ENCODE measurements around the gene FER1L5. TPM values are rescaled to one million over a fixed set of nuclear protein-coding genes. Genes with fewer than 3 reads are reported as not detected.

The FER1L5 gene
- total and polyA plus RNA-seq, 9 of the 15 experiments (the other 6 are each of a cell fraction or from before 2014, with no cell fraction given), result 0.01 TPM; not detected in 6

- H3K27me3 ChIP-seq (ENCODE audit: control insufficient read depth in 2 of 2, insufficient read depth in 2 of 2, low read length in 2 of 2), result no peaks in the 10 kb centered on the region; a peak in 1 of 5 replicates
- no peak for DNase-seq (ENCODE audit: extremely low read depth in 1 of 4, low spot score in 3 of 4)
- no peaks in the 10 kb centered on the region for H4K20me1 ChIP-seq (replicated peaks; ENCODE audit: control insufficient read depth, insufficient read depth, low read length)
- no peak overlapping the region for H2AFZ ChIP-seq (ENCODE audit: low read depth, low read length)
- POLR2A ChIA-PET, result interaction anchor here (0.7 to 0.8 kb wide), 2 partner anchors 11 to 301 kb away, joined by 3 read pairs; no protein-coding TSS in a partner anchor
- CTCF ChIA-PET (ENCODE audit: low intra/inter-chr PET ratio), result no interaction called here
- FAIRE-seq, result no peak
- 68% methylated on average over 3 of the region's 3 CpGs for WGBS (ENCODE audit: insufficient coverage, low coverage, missing lambda C conversion rate)
- no peak overlapping the region for H3K9ac ChIP-seq (ENCODE audit: insufficient read depth in 1 of 2, low read depth in 2 of 2, low read length in 2 of 2)
- no peak overlapping the region for H3K27ac ChIP-seq (ENCODE audit: extremely low read depth, low read depth, low read length)
- H3K9me1 ChIP-seq (ENCODE audit: control insufficient read depth, insufficient read depth, low read length), result no peaks in the 10 kb centered on the region
- no peak overlapping the region for H3K4me2 ChIP-seq (ENCODE audit: insufficient read depth, low read length)
- peaks cover 14% of the 10 kb centered on the region; the same call in 2 of the 3 replicates for H3K79me2 ChIP-seq (ENCODE audit: control insufficient read depth, insufficient read depth, low read length)
- ATAC-seq, result peak; percentile 70
- H3K36me3 ChIP-seq (ENCODE audit: control insufficient read depth, insufficient read depth, low read length), result peaks cover 67% of the 10 kb centered on the region; the same call in 2 of the 3 replicates
- TF ChIP-seq ZNF121 (CRISPR knock-in tag; conservative IDR thresholded peaks at IDR 0.05), result no peak
- no peak for TF ChIP-seq ZBTB9 (CRISPR knock-in tag; IDR thresholded peaks at IDR 0.05)
- peak; percentile 37 for TF ChIP-seq WHSC1 (IDR thresholded peaks at IDR 0.05; ENCODE audit: low read length)
- peak; percentile 43 for TF ChIP-seq SUPT5H (IDR thresholded peaks at IDR 0.05)
- 0 out of 2 replicates have a peak, but pooled peaks have one; percentile 49 for TF ChIP-seq HDGF (IDR thresholded peaks at IDR 0.05)
- in situ Hi-C loops (cut with MboI), result no loop called here
- peaks cover 0 to 4% of the 10 kb centered on the region in 2 experiments; a peak in 3 of 5 replicates for H3K4me1 ChIP-seq (replicated peaks in 1 of 2; ENCODE audit: control insufficient read depth in 2 of 2, insufficient read depth in 2 of 2, low read length in 2 of 2)
- BruUV-seq (replicated peaks), result no TSS peak
- H3K4me3 ChIP-seq, result no peak overlapping the region
- H3K9me3 ChIP-seq (replicated peaks; ENCODE audit: control insufficient read depth, insufficient read depth, low read depth, low read length), result no peaks in the 10 kb centered on the region
- intact Hi-C loops (cut with micrococcal nuclease), result no loop called here
Measured at GRCh38 chr2:96622544-96622943, 20.0 kb upstream of the FER1L5 start.

GRCh38 chr2:96623116-96623515 lies 19.4 kb upstream of the FER1L5 start:
- H3K27me3 ChIP-seq (ENCODE audit: control insufficient read depth in 2 of 2, insufficient read depth in 2 of 2, low read length in 2 of 2), result no peaks in the 10 kb centered on the region; a peak in 1 of 5 replicates
- BruUV-seq (replicated peaks), result no TSS peak
- H3K36me3 ChIP-seq (ENCODE audit: control insufficient read depth, insufficient read depth, low read length), result peaks cover 68% of the 10 kb centered on the region; the same call in 2 of the 3 replicates
- no peak overlapping the region for H3K9ac ChIP-seq (ENCODE audit: insufficient read depth in 1 of 2, low read depth in 2 of 2, low read length in 2 of 2)
- H3K27ac ChIP-seq (ENCODE audit: extremely low read depth, low read depth, low read length), result no peak overlapping the region
- 100% methylated on average over 3 of the region's 3 CpGs for WGBS (ENCODE audit: insufficient coverage, low coverage, missing lambda C conversion rate)
- H3K4me1 ChIP-seq (replicated peaks in 1 of 2; ENCODE audit: control insufficient read depth in 2 of 2, insufficient read depth in 2 of 2, low read length in 2 of 2), result peaks cover 0 to 4% of the 10 kb centered on the region in 2 experiments; a peak in 3 of 5 replicates
- H3K9me1 ChIP-seq (ENCODE audit: control insufficient read depth, insufficient read depth, low read length), result no peaks in the 10 kb centered on the region
- H3K4me3 ChIP-seq, result no peak overlapping the region
- H3K9me3 ChIP-seq (replicated peaks; ENCODE audit: control insufficient read depth, insufficient read depth, low read depth, low read length), result no peaks in the 10 kb centered on the region
- H4K20me1 ChIP-seq (replicated peaks; ENCODE audit: control insufficient read depth, insufficient read depth, low read length), result no peaks in the 10 kb centered on the region
- intact Hi-C loops (cut with micrococcal nuclease) (no loop called here), in situ Hi-C loops (cut with MboI) (no loop called here)
- peaks cover 14% of the 10 kb centered on the region; the same call in 2 of the 3 replicates for H3K79me2 ChIP-seq (ENCODE audit: control insufficient read depth, insufficient read depth, low read length)
- FAIRE-seq (no peak), ATAC-seq (no peak), DNase-seq (ENCODE audit: extremely low read depth in 1 of 4, low spot score in 3 of 4) (no peak)
- CTCF ChIA-PET (ENCODE audit: low intra/inter-chr PET ratio), result no interaction called here
- H3K4me2 ChIP-seq (ENCODE audit: insufficient read depth, low read length), result no peak overlapping the region
- H2AFZ ChIP-seq (ENCODE audit: low read depth, low read length), result no peak overlapping the region
- POLR2A ChIA-PET, result interaction anchor here (0.9 to 6.9 kb wide), 2 partner anchors 12 to 187 kb away, joined by 3 to 70 read pairs; partner anchors contain the start of gene KANSL3
- peak; percentile 52 for TF ChIP-seq PKNOX1 (IDR thresholded peaks at IDR 0.05)
- TF ChIP-seq MXD1 (CRISPR knock-in tag; IDR thresholded peaks at IDR 0.05; ENCODE audit: borderline replicate concordance, poor library complexity, severe bottlenecking), result no peak
- TF ChIP-seq PBX2 (CRISPR knock-in tag; IDR thresholded peaks at IDR 0.05; ENCODE audit: low read depth), result no peak
- TF ChIP-seq PBX2 (tag; conservative IDR thresholded peaks at IDR 0.05; ENCODE audit: low read depth), result peak; percentile 44; the same call in 1 of the 2 replicates
- no peak for TF ChIP-seq HDAC3 (IDR thresholded peaks at IDR 0.05; ENCODE audit: borderline replicate concordance, partially characterized antibody)
